AG09309 (cell line): Measurements from ENCODE around the gene MSX2.

Experiments
- DNase-seq: peaks from one replicate; pipeline ENCODE4 v3.0.0-alpha.2; 2010; ENCODE audit warnings: low read depth
- H3K4me3 ChIP-seq: 2 replicates; pipeline ENCODE4 v1.5.1; 2011; ENCODE audit warnings: mild to moderate bottlenecking, low read depth, low read length, moderate library complexity; ENCODE audit not compliant: control insufficient read depth
- TF ChIP-seq, protein P1 (sequence below): IDR thresholded peaks from 2 replicates; pipeline ENCODE4 v1.5.1; 2011; ENCODE audit warnings: mild to moderate bottlenecking, low read depth, low read length, inconsistent platforms; ENCODE audit not compliant: insufficient read depth, control insufficient read depth; ENCODE audit errors: missing control alignments

The MSX2 gene

DNA sequence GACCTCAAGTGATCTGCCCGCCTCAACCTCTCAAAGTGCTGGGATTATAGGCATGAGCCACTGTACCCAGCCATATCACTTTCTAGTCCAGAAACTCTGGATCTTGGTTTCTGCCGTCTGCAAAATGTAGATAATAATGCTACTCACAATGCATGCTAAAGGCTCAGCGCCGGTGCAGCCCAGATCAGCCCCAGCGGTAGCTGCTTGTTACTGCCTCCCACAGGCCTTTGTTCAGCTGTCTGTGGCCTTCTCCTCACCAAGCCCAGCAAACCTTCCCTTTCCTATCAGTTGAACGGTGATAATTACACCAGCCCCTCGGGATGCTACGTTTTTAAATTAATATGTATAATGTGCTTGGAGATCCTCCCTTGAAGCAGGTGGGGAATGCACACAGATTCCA, 26.2 kb upstream of the MSX2 start:
- no peak overlapping the region for H3K4me3 ChIP-seq
- TF ChIP-seq, protein P1, sequence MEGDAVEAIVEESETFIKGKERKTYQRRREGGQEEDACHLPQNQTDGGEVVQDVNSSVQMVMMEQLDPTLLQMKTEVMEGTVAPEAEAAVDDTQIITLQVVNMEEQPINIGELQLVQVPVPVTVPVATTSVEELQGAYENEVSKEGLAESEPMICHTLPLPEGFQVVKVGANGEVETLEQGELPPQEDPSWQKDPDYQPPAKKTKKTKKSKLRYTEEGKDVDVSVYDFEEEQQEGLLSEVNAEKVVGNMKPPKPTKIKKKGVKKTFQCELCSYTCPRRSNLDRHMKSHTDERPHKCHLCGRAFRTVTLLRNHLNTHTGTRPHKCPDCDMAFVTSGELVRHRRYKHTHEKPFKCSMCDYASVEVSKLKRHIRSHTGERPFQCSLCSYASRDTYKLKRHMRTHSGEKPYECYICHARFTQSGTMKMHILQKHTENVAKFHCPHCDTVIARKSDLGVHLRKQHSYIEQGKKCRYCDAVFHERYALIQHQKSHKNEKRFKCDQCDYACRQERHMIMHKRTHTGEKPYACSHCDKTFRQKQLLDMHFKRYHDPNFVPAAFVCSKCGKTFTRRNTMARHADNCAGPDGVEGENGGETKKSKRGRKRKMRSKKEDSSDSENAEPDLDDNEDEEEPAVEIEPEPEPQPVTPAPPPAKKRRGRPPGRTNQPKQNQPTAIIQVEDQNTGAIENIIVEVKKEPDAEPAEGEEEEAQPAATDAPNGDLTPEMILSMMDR: no peak
- DNase-seq: no peak

DNA sequence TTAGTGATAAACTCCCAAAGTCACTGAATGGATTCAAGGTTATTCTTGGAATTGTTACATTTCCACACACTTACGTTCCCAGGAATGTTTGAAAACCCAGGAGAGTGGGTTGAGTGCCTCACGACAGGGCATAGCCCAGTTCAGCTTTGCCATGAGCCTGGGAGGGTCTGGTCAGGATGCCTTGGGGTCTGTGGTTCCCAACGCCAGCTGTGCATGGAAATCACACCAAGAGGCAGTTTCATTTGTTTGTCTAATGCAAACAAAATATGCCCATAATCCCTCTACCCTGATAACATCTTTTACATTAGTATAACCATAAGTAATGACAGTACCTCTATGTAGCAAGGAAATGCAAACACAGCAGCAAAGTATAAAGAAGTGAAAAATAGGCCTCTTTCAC, 25.3 kb upstream of the MSX2 start:
- no peak for DNase-seq
- H3K4me3 ChIP-seq: no peak overlapping the region
- TF ChIP-seq, protein P1: no peak

DNA sequence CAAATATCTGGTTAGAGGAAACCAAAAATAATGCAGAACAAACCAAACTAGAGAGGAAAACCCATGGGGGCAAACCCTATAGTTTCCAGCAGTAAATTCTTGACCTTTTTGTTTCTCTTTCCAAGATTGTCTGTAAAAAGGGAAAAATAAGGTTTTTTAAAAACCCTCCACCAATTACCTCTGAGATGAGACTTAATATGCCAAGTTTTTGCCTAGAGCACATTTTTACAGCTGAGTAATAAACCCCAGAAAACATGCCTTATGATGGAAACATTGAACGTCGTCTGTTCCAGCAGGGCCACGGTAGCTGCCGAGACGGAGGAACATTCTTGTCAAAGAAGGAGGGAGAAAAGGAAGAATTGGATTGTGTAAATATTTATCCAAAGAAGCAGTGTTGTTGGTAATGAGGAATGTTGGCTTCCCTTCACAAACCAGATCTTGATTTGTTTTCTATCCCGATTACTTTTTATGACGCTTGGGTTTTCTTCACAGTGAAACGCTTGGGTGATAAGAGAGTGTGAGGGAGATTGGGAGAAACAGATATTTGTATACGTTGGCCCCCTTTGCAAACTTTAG, 17.3 kb upstream of the MSX2 start:
- TF ChIP-seq, protein P1: no peak
- no peak overlapping the region for H3K4me3 ChIP-seq
- no peak for DNase-seq

DNA sequence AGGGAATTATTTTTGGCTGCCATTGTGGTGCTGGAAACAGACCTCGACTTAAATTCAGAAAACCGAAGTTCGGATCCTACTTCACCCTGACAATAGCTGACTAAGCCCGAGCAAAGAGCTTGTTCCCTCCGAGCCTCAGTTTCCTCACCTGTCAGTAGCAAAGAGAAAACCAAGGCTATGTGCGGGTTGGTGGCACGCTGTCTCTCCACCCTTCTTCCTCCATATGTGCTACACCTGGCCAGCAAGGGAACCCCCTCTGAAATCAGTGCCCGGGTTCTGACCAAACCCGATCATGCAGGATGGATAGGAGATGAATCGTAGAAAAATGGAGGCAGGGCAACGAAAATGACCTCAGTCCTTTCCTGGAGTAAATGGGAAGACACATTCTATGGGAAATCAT, 16.7 kb upstream of the MSX2 start:
- TF ChIP-seq, protein P1: no peak
- H3K4me3 ChIP-seq: no peak overlapping the region
- no peak for DNase-seq

DNA sequence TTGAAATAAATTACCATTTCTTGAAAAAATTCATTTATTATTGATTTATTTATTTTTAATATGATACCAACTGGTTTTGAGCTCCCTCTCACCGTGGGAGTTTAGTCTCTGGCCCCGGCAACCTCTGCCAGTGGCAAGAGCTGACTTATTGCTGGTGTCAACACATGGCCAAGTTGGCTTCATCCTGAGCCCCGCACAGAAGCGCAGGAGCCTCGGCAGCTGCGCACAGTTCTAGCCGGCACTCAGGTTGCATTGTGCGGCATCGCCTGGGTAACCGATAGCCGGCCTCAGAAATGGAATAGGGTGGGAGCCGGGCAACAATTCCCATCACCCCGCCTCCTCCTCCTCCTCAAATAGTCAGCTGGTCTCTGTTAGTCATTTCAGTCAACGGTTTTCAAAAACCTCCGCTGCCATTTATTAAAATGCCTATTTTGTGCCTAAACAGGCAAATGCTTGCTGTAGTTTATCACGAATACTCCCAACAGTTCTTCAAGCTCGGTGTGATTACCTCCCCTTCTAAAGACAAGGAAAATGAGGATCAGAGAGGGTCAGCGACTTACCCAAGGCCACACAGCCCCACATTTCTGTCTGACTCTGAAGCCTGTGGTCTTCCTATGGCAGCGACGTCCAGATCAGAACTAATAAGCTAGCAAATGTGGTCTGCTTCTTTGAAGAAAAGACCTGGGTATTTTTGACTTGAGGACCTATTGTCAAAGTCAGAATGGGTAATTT, 15.7 kb upstream of the MSX2 start:
- no peak overlapping the region for H3K4me3 ChIP-seq
- no peak for DNase-seq
- TF ChIP-seq, protein P1: no peak

DNA sequence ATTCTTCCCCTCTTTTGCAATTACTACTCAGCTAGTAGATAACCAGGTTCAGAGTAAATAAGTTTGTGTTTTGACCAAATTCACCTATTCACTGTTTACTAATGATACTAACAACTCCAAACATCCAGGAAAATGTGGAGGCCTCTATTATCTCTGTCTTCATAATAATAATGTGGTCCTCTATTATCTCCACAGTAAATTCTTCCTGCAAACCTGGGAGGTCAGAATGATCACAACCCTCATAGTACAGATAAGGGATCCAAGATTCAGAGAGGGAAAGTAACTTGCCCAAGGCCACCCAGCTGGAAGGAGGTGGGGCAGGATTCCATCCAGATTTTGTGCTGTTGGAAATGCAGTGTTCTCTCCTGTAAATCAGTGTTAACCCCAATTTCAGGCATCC, 9.6 kb upstream of the MSX2 start:
- no peak overlapping the region for H3K4me3 ChIP-seq
- TF ChIP-seq, protein P1: no peak
- DNase-seq: no peak

DNA sequence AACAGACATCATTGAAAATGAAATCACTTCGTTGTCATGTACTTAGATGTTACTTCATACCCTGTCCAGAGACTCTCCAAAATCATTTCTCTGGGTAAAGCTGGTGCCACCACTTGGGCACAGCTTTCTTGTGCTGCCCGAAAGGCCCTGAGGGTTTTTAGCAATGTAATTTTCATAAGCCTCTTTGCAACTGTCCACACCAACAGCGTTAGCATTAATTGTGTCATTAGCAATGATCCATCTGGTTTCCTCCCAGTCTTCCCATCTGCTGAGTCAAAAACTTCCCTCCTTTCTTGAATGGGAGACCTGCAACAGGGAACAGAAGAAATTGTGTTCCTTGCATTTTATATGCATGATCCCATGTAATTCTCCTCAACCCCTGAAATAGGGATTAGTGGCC, 8.6 kb upstream of the MSX2 start:
- TF ChIP-seq, protein P1: no peak
- no peak for DNase-seq
- H3K4me3 ChIP-seq: no peak overlapping the region
